HG03354 (cell line): Measurements from ENCODE around the gene CRACR2A.

Experiments used
- ATAC-seq: cut with Tn5 transposase; IDR thresholded peaks from one replicate; pipeline ENCODE4 v1.9.1; 2021; ENCODE audit warnings: mild to moderate bottlenecking; ENCODE audit not compliant: unreplicated experiment, poor library complexity, severe bottlenecking

The CRACR2A gene

DNA sequence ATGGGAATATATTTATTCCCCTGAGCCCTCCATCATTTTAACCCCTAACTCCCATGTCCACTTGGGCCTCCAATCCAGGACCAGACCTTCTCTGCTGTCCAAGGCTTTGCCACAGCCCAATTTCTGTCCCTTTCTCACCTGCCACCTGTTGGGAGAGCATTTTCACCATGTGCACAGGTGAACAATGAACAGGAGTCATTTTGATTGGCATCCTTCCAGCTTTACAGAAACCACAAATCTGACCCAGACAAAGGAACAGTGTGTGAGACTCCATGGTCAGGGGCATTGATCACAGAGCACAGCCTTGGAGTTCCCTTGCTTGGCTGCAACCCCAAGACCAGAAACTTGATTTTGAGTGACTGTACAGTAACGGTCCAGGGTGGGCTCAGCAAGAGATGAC lies 91.9 kb downstream of the CRACR2A start:
- no peak for ATAC-seq

DNA sequence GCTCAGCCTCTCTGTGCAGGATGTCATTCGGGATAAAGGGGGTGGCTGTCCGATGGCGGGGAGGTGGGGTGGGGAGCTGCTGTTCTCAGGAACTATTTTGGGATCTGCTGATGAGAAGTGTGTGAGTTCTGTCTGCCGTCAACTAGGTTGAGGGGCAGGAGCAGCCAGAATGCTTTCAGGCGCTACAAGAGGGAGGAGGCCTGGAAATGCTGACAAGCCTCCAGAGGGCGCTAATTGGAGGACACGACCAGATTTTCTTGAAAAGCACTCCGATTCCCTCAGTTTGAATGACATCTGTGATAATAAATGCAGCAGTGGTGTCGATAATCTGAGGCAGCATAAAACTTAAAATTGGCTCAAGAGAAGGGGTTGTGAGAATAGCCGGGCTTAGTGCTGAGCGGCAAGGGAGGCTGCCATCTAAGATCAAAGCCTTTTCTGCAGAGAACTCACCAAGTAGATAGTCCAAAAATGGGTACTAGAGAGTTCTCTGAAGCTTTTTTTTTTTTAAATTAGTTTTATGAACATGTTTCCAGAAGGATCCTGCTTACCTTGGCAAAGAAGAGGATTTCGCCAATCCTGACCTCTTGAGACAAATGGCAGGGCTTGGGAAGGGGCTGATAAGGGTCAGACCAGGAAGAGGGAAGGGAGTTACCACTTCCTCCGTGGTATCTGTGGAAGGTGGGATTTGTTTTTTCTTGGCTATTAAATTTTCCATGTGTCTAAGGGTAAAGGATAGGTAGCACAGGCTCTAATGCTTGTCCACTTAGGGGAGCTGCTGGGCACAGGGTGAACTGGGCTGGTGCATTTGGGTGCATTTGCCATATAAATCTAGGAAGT lies 94.4 kb downstream of the CRACR2A start:
- no peak for ATAC-seq

DNA sequence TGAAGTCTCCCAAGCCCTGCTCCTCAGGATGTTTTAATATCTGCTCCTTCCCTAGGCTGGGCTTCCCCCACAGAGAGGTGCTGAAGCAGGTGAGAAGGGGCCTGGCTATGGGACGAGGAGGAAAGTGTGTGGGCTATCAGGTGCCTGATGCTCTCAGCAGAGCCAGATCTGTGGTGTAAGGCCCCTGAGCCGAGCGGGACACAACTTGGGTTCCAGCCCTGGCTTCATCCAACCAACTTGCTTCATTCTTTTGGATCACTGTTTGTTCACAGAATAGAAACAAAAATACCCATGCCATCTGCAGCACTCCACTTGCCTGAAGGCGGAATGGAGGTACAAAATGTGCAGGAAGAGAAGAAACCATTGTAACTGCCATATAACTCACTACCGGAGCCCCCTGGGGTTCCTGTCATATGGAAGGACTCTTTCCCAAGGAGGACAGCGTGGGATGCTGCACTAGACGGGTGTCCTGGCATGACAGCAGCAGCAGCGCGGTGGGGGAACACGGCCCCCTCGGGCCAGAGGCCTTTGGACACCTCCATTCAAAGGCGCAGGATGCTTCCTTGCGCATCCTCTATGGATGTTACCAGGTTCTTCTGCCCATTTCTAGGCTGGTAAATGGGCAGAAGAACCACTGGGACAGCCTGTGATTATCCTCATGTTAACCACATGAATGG lies 95.8 kb downstream of the CRACR2A start:
- ATAC-seq: no peak

DNA sequence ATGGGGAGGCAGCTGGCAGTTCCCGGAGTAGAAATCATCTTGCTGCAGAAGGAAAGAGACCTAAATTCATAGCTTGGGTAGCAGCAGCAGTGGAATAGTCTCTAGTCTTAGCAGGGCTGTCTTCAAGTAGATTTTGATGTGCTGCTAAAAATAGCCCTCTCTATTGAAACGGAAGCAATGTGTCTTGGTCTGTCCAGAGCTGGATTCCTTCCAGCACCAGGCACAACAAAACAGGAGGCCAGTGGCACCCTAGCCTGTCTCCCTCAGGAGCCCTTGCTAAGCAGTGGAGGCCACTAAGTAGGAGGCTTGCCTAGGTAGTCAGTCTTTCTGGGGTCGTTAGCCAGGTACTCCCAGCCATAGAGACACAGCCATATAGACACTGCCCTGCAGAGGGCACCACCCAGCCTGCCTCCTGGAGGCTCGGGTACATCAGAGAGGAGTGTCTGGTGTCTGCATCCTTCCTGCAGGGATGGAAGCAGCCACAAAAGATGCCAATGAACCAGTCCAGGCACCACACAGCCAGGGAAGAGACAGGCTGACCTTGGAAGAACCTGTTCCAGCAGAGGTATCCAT lies 97.5 kb downstream of the CRACR2A start:
- ATAC-seq: no peak

DNA sequence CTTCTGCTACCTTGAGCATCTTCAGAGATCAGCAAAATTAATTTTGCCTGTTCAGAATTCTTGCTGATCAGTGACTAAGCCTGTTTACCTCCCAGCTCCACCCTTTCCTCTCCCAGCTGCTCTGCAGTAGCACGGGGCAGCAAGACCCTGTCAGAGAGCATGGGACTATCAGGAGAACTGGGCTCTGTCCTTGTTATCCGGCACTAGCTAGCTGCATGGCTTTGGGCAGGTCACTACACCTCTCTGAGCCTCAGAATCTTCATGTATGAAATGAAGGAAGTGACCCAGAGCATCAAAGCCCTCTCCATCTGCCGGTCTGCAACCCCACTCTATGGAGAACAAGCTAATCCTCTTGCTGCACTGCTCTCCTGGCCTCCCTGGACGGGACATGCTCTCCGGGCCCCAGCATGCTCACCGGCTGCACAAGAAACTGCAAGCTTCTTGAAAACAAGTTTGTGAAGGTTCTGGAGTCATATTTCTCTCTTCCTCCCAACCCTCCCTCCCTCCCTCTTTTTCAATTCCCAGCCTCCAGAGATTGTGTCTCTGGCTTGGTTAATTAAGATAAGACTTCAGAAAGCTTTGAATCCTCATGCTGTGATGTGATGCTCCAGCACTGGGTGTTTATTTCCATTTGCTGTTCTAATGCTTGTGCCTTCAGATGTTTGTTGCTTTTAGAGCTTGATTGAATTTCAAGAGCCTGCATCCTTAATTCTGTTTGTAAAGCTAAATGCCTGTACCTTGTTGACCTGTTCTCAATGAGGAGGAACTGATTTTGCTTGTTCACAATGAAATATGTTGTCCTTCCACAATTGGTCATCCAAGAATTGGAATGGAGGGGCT lies 101.1 kb downstream of the CRACR2A start:
- ATAC-seq: no peak

DNA sequence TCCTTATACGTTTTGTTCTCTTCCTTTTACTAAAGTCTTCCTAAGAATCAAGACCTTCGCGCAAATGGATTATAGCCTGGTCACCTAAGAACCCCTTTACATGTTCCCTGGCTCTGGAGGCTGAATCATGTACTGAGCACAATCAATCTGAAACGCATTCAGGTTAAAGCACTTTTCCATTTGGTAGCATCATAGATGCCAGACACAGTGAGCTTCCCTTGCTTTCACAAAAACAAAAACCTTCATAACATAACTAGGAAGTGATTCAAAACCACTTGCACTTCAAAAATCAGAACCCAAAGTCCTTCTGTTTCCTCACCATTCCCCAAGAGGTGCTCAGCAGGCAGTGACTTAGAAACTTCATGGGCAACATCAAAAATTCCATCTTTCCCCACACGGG lies 105.4 kb downstream of the CRACR2A start:
- no peak for ATAC-seq

DNA sequence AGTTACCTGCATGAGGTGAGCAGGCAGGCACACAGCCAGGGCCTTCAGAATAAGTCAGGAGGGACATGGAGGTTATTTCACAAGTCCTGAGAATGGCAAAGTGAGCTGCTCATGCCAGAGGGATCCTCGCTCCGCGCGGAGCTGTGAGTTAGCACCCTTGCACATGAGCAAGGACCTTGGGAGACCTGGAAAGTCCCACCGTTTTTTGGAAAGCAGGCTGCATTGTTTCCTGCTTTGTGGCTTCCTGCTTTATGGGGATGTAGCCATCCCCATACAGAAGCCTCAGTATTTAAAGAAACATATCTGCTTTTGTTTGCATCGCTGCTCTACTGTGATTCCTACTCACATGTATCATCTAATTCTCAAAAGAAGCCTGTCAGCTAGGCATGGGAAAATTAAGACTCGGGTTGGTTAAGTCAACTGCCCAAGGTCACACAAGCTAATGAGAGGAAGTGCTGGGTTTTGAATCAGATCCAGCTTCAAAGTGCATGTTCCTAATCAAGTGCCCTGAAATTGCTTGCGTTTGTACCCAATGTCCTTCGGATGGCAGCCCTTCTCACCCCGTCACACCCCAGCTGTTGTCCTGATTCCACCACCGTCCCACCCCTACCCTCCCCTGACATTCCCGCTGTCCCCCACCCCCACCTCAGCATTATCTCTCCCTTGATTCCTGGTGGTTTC lies 106.2 kb downstream of the CRACR2A start:
- ATAC-seq: no peak

DNA sequence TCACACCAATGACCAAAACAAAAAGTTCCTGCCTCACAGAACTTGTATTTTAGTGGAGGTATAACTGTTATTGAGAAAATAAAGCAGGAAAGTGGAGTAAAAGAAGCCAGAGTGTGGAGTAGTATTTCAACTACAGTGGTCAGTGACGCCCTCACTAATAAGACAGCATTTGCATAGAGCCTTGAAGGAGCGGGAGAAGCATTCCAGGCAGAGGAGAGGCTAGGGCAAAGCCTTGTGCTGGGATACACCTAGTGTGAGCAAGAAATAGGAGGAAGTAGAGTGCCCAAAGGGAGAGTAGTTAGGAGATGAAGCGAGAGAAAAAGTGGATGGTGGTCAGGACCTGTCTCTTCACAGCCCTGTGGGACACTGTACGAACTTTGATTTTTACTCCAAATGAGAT lies 107.8 kb downstream of the CRACR2A start:
- no peak for ATAC-seq

DNA sequence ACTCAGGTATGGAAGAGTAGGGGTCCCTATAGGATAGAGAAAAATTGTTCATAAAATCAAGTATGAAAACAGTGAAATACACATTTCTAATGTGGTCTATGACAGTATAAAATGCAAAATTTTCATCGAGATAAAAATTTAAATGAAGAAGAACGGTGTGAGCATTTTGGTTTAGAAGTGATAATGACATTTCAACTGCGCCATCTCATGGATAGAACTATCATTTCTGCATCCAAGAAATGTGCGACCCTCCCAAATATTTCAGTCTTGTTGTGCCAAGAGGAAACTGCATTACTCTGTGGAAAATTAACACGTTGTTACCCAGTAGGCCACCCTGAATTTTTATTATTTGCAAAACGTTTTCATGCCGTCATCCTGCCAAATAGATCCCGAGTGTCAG lies 108.8 kb downstream of the CRACR2A start:
- ATAC-seq: no peak

DNA sequence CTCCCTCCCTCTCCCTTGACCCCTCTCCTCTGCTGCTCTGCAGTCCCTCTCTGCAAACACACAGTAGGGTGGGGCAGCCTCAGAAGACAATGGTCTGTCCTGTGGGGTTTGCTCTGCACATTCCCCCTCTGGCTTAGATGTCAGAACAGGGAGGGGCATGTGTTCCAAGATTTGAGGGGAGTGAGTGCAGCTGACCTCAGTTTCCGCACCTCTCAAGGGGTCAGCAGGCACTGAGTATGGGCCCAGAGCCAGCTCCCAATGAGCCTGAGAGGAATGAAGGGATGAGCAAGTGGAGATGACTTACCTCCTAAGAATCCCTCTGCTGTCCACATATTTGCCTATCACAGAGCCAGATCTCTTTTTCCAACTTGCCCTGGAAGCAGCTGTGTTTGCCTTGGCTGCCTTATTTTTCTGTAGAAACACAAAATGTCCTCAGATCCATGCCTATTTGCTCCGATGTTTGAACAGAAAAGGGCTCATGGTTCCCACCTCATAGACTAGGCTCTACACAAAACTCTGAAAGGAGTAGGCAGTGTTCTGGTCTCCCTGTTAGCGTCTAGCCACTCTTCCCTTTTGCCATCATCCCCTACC lies 111.4 kb downstream of the CRACR2A start:
- no peak for ATAC-seq

DNA sequence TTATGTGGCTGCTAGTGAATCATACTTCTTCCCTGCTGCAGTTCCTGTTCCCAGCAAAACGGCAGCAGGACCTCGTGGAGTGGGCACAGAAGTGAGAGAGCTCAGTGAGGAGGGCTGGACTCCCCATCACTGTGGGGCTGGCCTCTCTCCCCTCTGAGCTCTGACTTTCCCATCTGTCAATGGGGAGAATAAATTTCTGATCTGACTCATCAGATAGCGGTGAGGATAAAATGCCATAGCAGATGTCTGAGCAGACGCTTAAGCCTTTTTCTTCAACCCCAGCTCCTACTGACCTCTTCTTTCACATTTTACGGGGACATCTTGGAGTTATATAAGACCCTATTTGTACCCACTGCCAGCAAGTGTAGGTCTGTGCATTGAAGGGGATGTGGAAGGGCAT lies 116.6 kb downstream of the CRACR2A start:
- ATAC-seq: no peak

DNA sequence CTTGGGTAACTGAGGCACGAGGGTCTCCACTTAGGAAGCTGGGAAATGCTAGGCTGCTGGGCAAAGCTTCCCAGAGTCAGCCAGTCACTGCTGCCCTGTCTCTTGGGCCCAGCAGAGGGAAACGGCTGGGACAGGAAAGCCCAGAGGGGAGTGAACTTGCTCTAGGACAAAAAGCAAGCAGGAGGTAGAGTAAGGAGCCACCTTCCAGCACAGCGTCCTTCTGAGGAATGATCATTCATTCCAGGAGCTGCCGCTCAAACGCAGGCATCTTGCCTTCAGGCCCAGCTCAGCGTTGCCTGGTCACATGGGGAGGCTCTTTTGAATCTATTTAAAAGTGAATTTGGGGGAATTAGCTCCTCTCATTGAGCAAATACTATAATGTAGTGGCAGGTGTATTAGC lies 118.6 kb downstream of the CRACR2A start:
- ATAC-seq: no peak

DNA sequence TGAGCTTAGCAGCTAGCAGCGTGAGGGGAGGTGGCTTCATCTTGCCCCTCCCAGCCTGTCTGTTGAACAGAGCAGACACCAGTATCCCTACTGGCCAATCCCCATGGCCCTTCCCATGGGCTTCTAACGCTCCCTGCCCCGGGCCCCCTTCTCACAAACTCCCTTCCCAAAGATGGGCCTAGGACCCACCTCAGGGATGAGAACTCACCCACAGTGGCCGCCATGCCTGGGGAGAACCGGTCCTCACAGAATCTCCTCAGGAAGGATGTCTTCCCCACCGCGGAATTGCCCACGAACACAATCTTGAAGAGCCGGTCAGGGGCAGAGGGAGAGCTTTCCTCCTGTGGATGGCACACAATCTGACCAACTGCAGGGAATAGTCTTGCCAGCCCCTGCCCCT lies 119.5 kb downstream of the CRACR2A start:
- ATAC-seq: no peak

DNA sequence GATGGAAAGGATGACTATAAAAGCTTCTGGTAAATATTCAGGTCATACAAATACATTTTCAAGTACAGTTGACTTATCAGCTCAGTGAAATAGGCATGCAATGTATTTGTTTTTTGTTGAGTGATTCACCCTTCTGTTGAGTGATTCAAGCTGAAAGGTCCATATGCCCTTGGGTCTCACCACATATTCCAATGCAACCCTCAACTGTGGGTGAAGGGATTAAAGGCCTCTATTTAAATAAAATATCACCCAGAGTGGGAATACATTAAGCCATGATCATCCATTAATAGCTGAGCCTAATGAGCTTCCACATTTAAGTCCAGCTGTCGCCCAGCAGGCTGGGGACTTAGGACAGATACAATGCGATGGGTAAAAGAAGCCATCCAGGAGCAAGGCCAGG lies 120.2 kb downstream of the CRACR2A start:
- ATAC-seq: no peak

DNA sequence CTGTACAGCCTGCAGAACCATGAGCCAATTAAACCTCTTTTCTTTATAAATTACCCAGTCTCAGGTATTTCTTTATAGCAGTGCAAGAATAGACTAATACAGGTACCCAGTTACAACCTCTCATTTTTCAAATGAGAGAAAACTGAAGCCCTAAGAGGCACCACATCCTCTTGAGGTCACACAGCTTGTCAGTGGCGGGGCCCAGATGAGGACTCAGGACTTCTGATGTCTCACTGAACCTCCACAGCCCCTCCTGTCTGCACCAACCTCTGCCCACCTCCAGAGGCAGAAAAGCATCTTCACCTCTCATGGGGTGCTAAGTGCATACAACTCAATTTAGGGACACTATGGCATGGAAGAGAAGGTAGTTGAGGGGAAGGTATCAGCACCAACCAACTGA lies 120.7 kb downstream of the CRACR2A start:
- no peak for ATAC-seq

DNA sequence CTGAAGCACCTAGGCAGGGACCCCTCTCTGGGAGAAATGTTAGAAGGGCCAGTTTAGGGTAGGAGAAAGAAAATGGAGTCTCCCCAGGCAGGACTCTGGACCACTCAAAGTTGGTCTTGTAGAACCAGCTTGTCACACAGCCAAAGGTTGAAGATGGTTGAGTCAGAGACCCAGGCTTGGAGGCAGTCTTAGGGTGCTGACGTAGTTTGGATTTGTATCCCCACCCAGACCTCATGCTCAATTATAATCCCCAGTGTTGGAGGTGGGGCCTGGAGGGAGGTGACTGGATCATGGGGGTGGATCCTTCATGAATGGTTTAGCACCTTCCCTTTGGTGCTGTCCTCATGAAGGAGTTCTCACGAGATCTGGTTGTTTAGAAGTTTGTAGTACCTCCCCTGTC lies 121.2 kb downstream of the CRACR2A start:
- no peak for ATAC-seq

DNA sequence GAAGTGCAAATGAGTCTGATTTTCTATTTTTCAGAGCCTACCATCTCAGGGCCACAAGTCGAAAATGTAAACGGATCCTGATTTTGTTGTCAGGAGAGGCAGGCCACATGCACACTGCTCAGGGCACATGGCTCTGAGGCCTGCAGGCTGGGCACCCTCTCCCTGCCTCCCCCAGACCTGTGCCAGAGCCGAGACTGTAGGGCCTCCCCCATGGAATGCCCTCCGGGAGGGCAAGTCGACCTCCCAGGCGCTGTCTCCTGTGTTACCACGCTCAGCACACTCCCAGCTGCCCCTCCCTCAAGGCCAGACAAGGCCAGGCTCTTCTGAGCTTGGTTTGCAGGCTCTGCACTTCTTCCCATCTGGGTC lies 121.7 kb downstream of the CRACR2A start:
- ATAC-seq: no peak

DNA sequence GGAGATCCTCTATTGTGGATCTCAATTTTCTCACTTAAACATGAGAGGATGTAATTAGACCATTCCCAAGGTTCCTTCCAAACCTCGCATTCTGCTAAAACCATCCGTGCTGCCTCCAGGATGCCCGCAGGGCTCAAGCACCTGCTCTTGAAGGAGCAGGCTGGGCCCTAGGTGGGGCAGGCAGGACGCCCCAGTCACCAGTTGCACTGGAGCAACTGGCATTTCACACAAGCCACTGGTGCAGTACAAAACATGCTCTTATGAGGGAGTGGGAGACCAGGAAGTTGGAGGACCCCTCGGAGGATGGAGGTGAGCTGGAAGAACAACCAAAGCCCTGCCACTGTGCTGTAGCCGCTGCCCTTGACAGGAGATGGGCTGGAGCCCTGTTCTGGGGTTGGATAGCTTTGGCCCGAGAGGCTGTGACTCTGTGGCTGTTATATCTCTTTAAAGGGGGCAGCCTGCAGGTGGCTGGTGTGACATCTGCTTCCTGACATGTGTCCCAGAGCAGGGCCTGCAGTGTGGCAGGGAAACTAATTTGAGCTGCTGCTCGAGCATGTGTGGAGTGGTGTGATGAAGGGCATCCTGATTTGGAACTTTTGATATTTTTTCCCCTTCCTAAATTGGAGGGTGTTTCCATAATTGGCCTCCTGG lies 122.2 kb downstream of the CRACR2A start:
- no peak for ATAC-seq

DNA sequence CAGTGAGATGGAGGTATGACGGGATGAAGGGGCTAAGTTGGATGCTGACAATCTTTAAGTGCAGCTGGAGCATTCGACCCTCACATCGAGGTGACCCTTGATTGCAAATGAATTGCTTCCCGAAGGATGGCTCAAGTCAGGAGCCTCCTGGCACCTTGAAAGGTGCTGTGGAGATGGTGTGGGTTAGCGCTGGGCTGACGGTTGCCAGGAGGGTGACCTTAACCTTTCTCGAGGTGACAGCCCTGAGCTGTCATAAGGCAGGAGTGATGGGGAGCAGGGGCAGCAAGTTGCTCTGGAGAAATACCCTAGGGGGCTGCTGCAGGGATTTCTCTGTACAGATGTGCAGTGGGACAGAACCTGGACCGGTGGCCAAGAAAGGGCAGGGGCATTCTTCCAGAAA lies 122.8 kb downstream of the CRACR2A start:
- ATAC-seq: no peak
